MCF 10A (cell line): ENCODE data around the gene ASTN2. TPM values are rescaled to one million over a fixed set of nuclear protein-coding genes. Genes with fewer than 3 reads are reported as not detected.

ENCODE experiments used
- BruUV-seq: library from RNA; stranded (reverse); fragments of 400-500 nt; replicated peaks from 2 replicates; lab custom pipeline; 2021; lab: Mats Ljungman, UMichigan
- CTCF ChIA-PET: fragments of 300-600 bp; sonication (Branson Sonifier 250); formaldehyde crosslinking; extraction: SDS; loops from one replicate; lab custom pipeline; 2021; ENCODE audit warnings: antibody characterized with exemption, inconsistent platforms; lab: Yijun Ruan, JAX
- POLR2A ChIA-PET: fragments of 300-600, 350-650 bp; sonication (Branson Sonifier 250); formaldehyde crosslinking; extraction: SDS; loops from one replicate; lab custom pipeline; 2020; ENCODE audit warnings: antibody characterized with exemption, inconsistent platforms; lab: Yijun Ruan, JAX
- DNase-seq: peaks from one replicate; pipeline ENCODE4 v3.0.0-alpha.2; 2018; ENCODE audit not compliant: unreplicated experiment
- H3K27ac Mint-ChIP-seq: one replicate; pipeline ENCODE4 v1.8.0; 2022; ENCODE audit warnings: mild to moderate bottlenecking, low read depth, mixed read lengths; ENCODE audit not compliant: unreplicated experiment
- H3K27me3 Mint-ChIP-seq: one replicate; pipeline ENCODE4 v1.8.0; 2022; ENCODE audit warnings: mixed read lengths; ENCODE audit not compliant: insufficient read depth, unreplicated experiment
- H3K36me3 Mint-ChIP-seq: one replicate; pipeline ENCODE4 v1.8.0; 2022; ENCODE audit warnings: mild to moderate bottlenecking, moderate library complexity, mixed read lengths; ENCODE audit not compliant: insufficient read depth, unreplicated experiment
- H3K4me1 Mint-ChIP-seq: one replicate; pipeline ENCODE4 v1.8.0; 2022; ENCODE audit warnings: mixed read lengths; ENCODE audit not compliant: insufficient read depth, unreplicated experiment
- H3K4me3 Mint-ChIP-seq: one replicate; pipeline ENCODE4 v1.8.0; 2022; ENCODE audit warnings: mild to moderate bottlenecking, moderate library complexity, mixed read lengths; ENCODE audit not compliant: unreplicated experiment
- H3K9me3 Mint-ChIP-seq: one replicate; pipeline ENCODE4 v1.8.0; 2022; ENCODE audit warnings: mixed read lengths; ENCODE audit not compliant: unreplicated experiment
- intact Hi-C: fragments of 100-400 bp; cut with micrococcal nuclease; formaldehyde crosslinking; loops from 2 replicates; pipeline ENCODE4 v1.14.1; 2022
- total RNA-seq: library from RNA; stranded (reverse); gene quantifications from 2 replicates; pipeline ENCODE4 v1.2.3, GENCODE V29; 2022
- TF ChIP-seq, protein P1 (sequence below): fragments of 200-600 bp; IDR thresholded peaks from one replicate; pipeline ENCODE4 v1.8.0; 2022; ENCODE audit warnings: antibody characterized with exemption, mild to moderate bottlenecking; ENCODE audit not compliant: unreplicated experiment

The ASTN2 gene
- total RNA-seq, 1 experiment from 2014 or later: 1.8 TPM

DNA sequence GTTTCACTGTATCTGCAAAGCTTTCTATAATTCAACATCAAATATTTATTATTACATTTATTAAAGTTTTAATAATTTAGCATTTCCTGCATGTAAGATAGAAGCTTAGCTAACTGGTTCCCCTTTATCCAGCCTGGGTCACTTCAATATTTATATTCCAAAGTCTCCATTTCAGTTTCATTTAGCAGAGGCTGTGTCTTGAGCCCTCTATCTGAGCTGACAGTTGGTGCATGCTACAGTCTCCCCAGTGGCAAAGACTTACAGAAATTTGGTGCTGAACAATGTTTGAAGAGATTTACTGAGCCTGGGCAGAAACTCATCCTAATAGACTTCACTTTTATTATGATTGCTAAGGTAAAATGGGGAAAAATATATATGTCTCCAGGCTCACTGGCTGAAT, 448.7 kb downstream of the ASTN2 start:
- H3K4me3 Mint-ChIP-seq: no peak overlapping the region
- no peaks in the 10 kb centered on the region for H3K9me3 Mint-ChIP-seq
- H3K36me3 Mint-ChIP-seq: no peaks in the 10 kb centered on the region
- DNase-seq: no peak
- H3K4me1 Mint-ChIP-seq: no peaks in the 10 kb centered on the region
- no peak overlapping the region for H3K27ac Mint-ChIP-seq
- TF ChIP-seq, protein P1, sequence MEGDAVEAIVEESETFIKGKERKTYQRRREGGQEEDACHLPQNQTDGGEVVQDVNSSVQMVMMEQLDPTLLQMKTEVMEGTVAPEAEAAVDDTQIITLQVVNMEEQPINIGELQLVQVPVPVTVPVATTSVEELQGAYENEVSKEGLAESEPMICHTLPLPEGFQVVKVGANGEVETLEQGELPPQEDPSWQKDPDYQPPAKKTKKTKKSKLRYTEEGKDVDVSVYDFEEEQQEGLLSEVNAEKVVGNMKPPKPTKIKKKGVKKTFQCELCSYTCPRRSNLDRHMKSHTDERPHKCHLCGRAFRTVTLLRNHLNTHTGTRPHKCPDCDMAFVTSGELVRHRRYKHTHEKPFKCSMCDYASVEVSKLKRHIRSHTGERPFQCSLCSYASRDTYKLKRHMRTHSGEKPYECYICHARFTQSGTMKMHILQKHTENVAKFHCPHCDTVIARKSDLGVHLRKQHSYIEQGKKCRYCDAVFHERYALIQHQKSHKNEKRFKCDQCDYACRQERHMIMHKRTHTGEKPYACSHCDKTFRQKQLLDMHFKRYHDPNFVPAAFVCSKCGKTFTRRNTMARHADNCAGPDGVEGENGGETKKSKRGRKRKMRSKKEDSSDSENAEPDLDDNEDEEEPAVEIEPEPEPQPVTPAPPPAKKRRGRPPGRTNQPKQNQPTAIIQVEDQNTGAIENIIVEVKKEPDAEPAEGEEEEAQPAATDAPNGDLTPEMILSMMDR: no peak
- BruUV-seq: no TSS peak
- ChIA-PET POLR2A (no interaction called here), CTCF (no interaction called here)
- no peaks in the 10 kb centered on the region for H3K27me3 Mint-ChIP-seq
- intact Hi-C loops: no loop called here

DNA sequence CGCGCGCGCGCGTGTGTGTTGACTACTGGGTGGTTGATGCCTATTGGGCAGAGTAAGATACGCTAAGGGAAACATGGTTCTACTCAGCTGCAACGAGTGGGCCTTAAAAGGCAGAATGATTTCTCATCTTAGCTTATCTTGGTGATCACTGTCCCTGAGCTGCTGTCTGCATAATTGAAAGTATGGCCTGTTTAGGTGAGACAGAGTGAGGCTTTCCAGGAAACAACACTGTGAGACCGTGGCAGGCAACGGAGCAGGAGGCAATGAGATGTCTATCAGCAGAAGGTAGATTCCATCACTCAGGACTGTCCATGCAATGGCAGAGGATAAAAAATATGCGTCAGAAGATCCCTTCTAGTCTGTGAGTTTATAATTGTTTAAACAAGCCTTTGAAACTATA, 450.6 kb downstream of the ASTN2 start:
- H3K9me3 Mint-ChIP-seq: no peaks in the 10 kb centered on the region
- intact Hi-C loops: no loop called here
- H3K27me3 Mint-ChIP-seq: no peaks in the 10 kb centered on the region
- H3K27ac Mint-ChIP-seq: no peak overlapping the region
- POLR2A ChIA-PET: no interaction called here
- TF ChIP-seq, protein P1: no peak
- no TSS peak for BruUV-seq
- no peaks in the 10 kb centered on the region for H3K4me1 Mint-ChIP-seq
- CTCF ChIA-PET: interaction anchor here (0.6 kb wide), 1 partner anchor 18 kb away, joined by 4 read pairs; no protein-coding TSS in a partner anchor
- DNase-seq: no peak
- H3K36me3 Mint-ChIP-seq: no peaks in the 10 kb centered on the region
- no peak overlapping the region for H3K4me3 Mint-ChIP-seq

DNA sequence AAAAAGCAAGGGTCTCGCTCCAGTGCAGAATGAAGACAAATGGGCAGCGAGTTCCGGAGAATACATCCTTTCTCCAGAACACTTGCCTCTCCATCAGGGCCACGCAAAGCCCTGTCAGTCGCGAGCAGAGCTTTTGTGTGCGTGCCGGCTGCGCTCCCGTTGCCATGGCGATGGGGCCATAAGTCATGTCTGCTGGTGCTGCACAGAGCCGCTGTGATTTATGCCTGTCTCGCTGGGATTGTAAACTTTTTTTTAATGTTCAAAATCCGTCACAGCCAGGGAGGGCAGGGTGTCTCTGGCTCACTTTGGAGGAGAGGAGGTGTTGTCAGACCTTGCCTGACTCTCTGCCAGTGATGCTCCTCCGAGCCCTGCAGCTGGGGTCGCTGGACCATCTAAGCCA, 455.0 kb downstream of the ASTN2 start:
- no peak overlapping the region for H3K27ac Mint-ChIP-seq
- ChIA-PET POLR2A (no interaction called here), CTCF (no interaction called here)
- H3K4me3 Mint-ChIP-seq: no peak overlapping the region
- H3K9me3 Mint-ChIP-seq: no peaks in the 10 kb centered on the region
- H3K27me3 Mint-ChIP-seq: no peaks in the 10 kb centered on the region
- BruUV-seq: no TSS peak
- TF ChIP-seq, protein P1: no peak
- DNase-seq: no peak
- intact Hi-C loops: no loop called here
- no peaks in the 10 kb centered on the region for H3K4me1 Mint-ChIP-seq
- H3K36me3 Mint-ChIP-seq: no peaks in the 10 kb centered on the region

DNA sequence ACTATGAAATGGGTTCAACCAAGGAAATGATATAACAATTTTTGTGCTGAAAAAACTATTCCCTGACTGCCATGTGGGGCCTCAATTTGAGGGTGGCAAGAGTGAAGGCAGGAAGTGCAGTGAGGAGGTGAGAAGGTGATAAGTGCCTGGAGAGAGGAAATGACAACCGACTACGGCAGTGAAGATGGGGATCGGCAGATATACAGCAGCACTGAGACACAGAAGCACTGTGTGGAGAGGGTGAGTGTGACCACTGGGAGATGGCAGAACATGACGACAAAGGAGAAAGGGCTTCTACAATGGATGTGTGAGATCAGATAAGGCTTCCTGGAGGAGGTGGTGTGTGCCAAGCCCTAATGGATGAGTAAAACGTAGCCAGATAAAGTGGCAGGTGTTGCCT, 456.0 kb downstream of the ASTN2 start:
- H3K4me3 Mint-ChIP-seq: no peak overlapping the region
- CTCF ChIA-PET: no interaction called here
- TF ChIP-seq, protein P1: no peak
- H3K36me3 Mint-ChIP-seq: no peaks in the 10 kb centered on the region
- intact Hi-C loops: no loop called here
- BruUV-seq: no TSS peak
- POLR2A ChIA-PET: no interaction called here
- no peak for DNase-seq
- no peaks in the 10 kb centered on the region for H3K27me3 Mint-ChIP-seq
- no peaks in the 10 kb centered on the region for H3K9me3 Mint-ChIP-seq
- no peak overlapping the region for H3K27ac Mint-ChIP-seq
- H3K4me1 Mint-ChIP-seq: no peaks in the 10 kb centered on the region
